Cardiac muscle cell (in vitro differentiated cells and primary cell): ENCODE data around the gene WNT3. TPM values are rescaled to one million over a fixed set of nuclear protein-coding genes. Genes with fewer than 3 reads are reported as not detected.

Experiments used
- DNase-seq, 2 donors: peaks; one replicate each; pipeline versions ENCODE4 v3.0.0 to v3.0.0-alpha.2; 2010 to 2017; ENCODE audit warnings: low read depth in 1 of 2, low spot score in 1 of 2
- H3K27ac ChIP-seq: fragments of 200-600 bp; sonication (generic); 2 replicates; pipeline ENCODE4 v1.5.1; 2016
- H3K27me3 ChIP-seq: fragments of 200-600 bp; sonication (generic); 2 replicates; pipeline ENCODE4 v1.6.0; 2016; ENCODE audit warnings: control low read depth
- H3K36me3 ChIP-seq: fragments of 200-600 bp; sonication (generic); 2 replicates; pipeline ENCODE4 v1.5.1; 2016; ENCODE audit warnings: control low read depth
- H3K4me1 ChIP-seq: fragments of 200-600 bp; sonication (generic); 2 replicates; pipeline ENCODE4 v1.8.1; 2017; ENCODE audit warnings: low read depth, mild to moderate bottlenecking, mixed run types
- H3K4me3 ChIP-seq: fragments of 200-600 bp; sonication (generic); 2 replicates; pipeline ENCODE4 v1.5.1; 2016; ENCODE audit warnings: mild to moderate bottlenecking
- H3K9me3 ChIP-seq: fragments of 200-600 bp; sonication (generic); 2 replicates; pipeline ENCODE4 v1.5.1; 2017; ENCODE audit warnings: low read depth, mild to moderate bottlenecking, control low read depth
- polyA plus RNA-seq: library from polyadenylated mRNA; unstranded; fragments of >200 nt; fragmentation: Nextera tagmentation; extraction: Ambion mirVana; gene quantifications from 2 replicates; pipeline ENCODE4 v1.2.1, GENCODE V29; 2016
- total RNA-seq: library from RNA; depleted of rRNA; stranded (reverse); fragments of >200 nt; gene quantifications from 2 replicates; pipeline ENCODE4 v1.2.3, GENCODE V29; 2016
- TF ChIP-seq, protein P1 (sequence below): IDR thresholded peaks from 2 replicates; pipeline ENCODE4 v1.5.1; 2012; ENCODE audit warnings: low read depth, mild to moderate bottlenecking, low read length

WNT3 gene
- total and polyA plus RNA-seq, 2 experiments from 2014 or later = 5.8 to 7.3 TPM

DNA sequence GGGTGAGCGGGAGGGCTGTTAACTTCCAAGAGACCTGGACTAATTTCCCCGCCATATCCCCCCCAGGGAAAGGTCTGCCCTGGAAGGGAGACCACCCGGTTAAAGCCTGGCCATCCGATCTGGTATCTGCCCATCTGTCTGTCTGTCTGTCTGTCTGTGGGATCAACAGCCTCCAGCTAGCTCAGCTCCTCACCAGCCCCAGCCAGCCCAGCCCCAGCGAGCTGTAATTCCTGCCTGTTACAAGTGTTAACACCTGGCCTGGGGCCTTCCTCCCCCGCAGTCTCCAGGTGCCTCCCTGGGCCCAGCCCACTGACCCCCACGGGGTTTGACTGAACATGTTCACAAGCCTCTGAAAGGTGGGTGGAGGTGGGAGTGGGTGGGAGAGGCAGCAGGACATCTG, 4.0 kb downstream of the WNT3 start:
- peaks cover 34% of the 10 kb centered on the region for H3K27me3 ChIP-seq
- TF ChIP-seq, protein P1, sequence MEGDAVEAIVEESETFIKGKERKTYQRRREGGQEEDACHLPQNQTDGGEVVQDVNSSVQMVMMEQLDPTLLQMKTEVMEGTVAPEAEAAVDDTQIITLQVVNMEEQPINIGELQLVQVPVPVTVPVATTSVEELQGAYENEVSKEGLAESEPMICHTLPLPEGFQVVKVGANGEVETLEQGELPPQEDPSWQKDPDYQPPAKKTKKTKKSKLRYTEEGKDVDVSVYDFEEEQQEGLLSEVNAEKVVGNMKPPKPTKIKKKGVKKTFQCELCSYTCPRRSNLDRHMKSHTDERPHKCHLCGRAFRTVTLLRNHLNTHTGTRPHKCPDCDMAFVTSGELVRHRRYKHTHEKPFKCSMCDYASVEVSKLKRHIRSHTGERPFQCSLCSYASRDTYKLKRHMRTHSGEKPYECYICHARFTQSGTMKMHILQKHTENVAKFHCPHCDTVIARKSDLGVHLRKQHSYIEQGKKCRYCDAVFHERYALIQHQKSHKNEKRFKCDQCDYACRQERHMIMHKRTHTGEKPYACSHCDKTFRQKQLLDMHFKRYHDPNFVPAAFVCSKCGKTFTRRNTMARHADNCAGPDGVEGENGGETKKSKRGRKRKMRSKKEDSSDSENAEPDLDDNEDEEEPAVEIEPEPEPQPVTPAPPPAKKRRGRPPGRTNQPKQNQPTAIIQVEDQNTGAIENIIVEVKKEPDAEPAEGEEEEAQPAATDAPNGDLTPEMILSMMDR = no peak
- H3K36me3 ChIP-seq = no peaks in the 10 kb centered on the region
- no peak overlapping the region for H3K4me3 ChIP-seq
- DNase-seq = no peak
- no peak overlapping the region for H3K27ac ChIP-seq
- peaks cover 3% of the 10 kb centered on the region for H3K4me1 ChIP-seq
- no peaks in the 10 kb centered on the region for H3K9me3 ChIP-seq

DNA sequence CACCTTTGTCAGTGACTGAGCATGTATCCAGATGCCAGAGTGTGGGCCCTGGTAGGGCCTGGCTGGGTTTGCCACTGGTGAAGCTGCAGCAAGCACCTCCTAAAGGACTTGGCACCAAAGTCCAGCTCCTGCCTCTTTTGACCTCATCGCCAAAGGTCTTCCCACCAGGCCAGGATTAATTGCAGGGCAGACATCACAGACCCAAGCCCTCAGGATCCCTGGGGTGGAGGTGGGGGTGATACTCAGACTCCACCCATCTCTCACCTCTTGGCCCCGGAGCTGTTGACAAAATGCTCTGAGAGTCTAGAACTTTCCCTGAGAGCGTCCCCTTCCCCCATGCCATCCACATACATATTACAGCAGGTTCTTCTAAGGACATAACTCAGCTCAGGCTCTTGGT, 4.6 kb downstream of the WNT3 start:
- DNase-seq = no peak
- H3K36me3 ChIP-seq = no peaks in the 10 kb centered on the region
- no peak overlapping the region for H3K27ac ChIP-seq
- H3K4me1 ChIP-seq = peaks cover 6% of the 10 kb centered on the region
- TF ChIP-seq, protein P1 = no peak
- H3K4me3 ChIP-seq = no peak overlapping the region
- no peaks in the 10 kb centered on the region for H3K9me3 ChIP-seq
- H3K27me3 ChIP-seq = peaks cover 29% of the 10 kb centered on the region

DNA sequence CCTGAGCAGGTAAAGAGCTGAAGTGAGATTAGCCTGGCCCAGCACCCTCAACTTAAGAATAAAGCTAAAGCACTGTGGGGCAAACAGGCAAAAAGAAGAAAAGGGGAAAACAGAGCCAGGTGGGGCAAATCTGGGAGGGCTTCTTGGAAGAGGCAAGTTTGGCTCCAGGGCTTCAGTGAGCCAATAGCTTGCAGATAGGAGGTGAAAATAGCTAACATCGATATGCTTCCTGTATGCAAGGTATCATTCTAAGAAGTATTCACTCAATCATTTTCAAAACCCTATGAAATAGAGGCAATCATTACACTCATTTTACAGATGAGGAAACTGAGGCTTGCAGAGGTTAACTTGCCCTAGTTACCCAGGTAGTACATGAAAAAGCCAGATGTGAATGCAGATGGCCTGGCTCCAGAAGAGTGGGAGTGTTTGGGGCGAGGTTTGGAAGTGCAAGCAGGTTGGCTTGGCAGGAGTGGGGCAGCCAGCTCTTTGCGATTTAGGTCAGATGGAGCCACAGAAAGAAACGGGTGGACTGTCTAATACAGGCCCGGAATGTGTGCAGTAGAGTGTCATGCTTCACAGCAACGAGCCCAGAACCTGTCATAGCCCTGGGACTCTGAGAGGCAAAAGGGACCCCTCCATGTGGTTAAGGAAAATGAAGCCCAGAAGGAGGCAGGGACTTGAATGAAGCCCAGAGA, 5.7 kb downstream of the WNT3 start:
- H3K9me3 ChIP-seq = no peaks in the 10 kb centered on the region
- no peak for DNase-seq
- TF ChIP-seq, protein P1 = no peak
- no peaks in the 10 kb centered on the region for H3K36me3 ChIP-seq
- H3K4me3 ChIP-seq = no peak overlapping the region
- no peak overlapping the region for H3K27ac ChIP-seq
- peaks cover 6% of the 10 kb centered on the region for H3K4me1 ChIP-seq
- peaks cover 17% of the 10 kb centered on the region for H3K27me3 ChIP-seq

DNA sequence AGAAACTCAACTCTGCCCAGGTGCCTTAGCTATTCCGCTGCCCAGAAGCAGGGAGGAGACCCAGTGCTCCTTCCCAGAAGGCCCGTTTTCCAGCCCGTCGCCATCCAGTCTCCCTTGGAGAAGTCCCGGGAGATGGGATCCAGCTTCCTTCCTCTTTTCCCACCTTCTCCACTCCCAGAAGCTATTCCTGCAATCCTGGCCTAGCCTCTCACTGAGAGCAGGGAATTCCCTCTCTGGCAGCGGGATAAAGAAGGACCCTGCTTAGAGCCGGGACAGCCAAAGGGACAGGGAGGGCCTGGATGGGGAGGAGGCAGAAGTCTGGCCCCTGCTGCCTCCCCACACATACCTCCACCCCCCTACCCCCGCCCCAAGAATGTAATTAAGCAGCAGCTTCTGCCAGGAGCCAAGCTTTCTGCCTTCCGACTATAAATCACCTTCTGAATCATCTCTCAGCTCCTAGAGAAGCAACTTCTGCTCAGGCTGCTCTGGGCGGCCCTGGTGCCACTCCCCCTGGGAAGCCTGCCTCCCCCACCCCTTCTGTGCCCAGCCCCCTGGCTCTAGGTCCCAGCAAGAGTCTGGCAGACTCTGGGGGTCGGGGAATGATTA, 6.4 kb downstream of the WNT3 start:
- Histone ChIP-seq H3K9me3 (no peaks in the 10 kb centered on the region), H3K4me3 (no peak overlapping the region), H3K27me3 (peaks cover 11% of the 10 kb centered on the region), H3K36me3 (no peaks in the 10 kb centered on the region), H3K4me1 (peaks cover 6% of the 10 kb centered on the region), H3K27ac (no peak overlapping the region)
- TF ChIP-seq, protein P1 = no peak
- no peak for DNase-seq

DNA sequence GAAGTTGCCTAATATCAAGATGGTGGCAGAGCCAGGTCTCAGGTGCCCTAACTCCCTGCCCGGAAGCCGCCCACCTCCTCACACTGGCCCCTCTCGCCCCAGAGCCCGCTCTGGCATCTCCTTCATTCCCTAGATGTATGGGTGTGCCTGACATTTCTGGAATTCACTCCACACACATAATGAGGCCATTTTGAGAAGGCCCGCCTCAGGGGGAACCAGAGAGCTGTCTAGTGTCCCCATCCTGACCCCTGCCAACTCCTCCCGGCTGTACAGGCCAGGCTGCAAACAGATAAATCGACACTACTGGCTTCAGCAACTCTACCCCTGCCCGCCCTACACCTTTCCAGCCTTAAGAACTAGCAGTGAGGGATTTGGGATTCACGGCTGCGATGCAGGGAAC, 7.7 kb downstream of the WNT3 start:
- DNase-seq = no peak
- TF ChIP-seq, protein P1 = no peak
- H3K36me3 ChIP-seq = no peaks in the 10 kb centered on the region
- peaks cover 3% of the 10 kb centered on the region for H3K27me3 ChIP-seq
- H3K4me3 ChIP-seq = no peak overlapping the region
- H3K4me1 ChIP-seq = peaks cover 6% of the 10 kb centered on the region
- no peak overlapping the region for H3K27ac ChIP-seq
- no peaks in the 10 kb centered on the region for H3K9me3 ChIP-seq
